H1 (cell line): ENCODE data around the gene PCDHAC2. TPM values are rescaled to one million over a fixed set of nuclear protein-coding genes. Genes with fewer than 3 reads are reported as not detected.

Source experiments
- BACH1 ChIP-seq: IDR thresholded peaks from 2 replicates; pipeline ENCODE4 v1.6.1; 2012; ENCODE audit warnings: low read length, improper control_type of control experiment
- BRCA1 ChIP-seq: IDR thresholded peaks from 2 replicates; pipeline ENCODE4 v1.6.1; 2012; ENCODE audit warnings: low read depth, low read length, improper control_type of control experiment
- CHD1 ChIP-seq: IDR thresholded peaks from 2 replicates; pipeline ENCODE4 v1.6.1; 2012; ENCODE audit warnings: low read depth, low read length, improper control_type of control experiment
- CHD2 ChIP-seq: IDR thresholded peaks from 2 replicates; pipeline ENCODE4 v1.6.1; 2012; ENCODE audit warnings: low read length, improper control_type of control experiment
- EGR1 ChIP-seq: IDR thresholded peaks from 2 replicates; pipeline ENCODE4 v1.6.1; 2011; ENCODE audit warnings: low read depth, low read length, borderline replicate concordance
- FOSL1 ChIP-seq: IDR thresholded peaks from 2 replicates; pipeline ENCODE4 v1.6.1; 2011; ENCODE audit warnings: mild to moderate bottlenecking, low read depth, low read length, moderate library complexity; ENCODE audit not compliant: insufficient read depth
- GABPA ChIP-seq: IDR thresholded peaks from 2 replicates; pipeline ENCODE4 v1.6.1; 2011; ENCODE audit warnings: mild to moderate bottlenecking, low read length, moderate library complexity, borderline replicate concordance; ENCODE audit not compliant: insufficient read depth
- JUN ChIP-seq: IDR thresholded peaks from 2 replicates; pipeline ENCODE4 v1.6.1; 2011; ENCODE audit warnings: low read depth, mild to moderate bottlenecking, improper control_type of control experiment, low read length
- POLR2A ChIP-seq, 2 experiments: IDR thresholded peaks; 1 replicate in 1 of 2; 2 replicates in 1 of 2; pipeline ENCODE4 v1.6.1; 2011; ENCODE audit warnings: low read depth in 2 of 2, low read length in 2 of 2, mild to moderate bottlenecking in 2 of 2; ENCODE audit errors: control extremely low read depth in 1 of 2
- POLR2AphosphoS5 ChIP-seq: IDR thresholded peaks from 2 replicates; pipeline ENCODE4 v1.6.1; 2011; ENCODE audit warnings: low read depth, low read length
- RFX5 ChIP-seq: IDR thresholded peaks from 2 replicates; pipeline ENCODE4 v1.6.1; 2011; ENCODE audit warnings: low read depth, low read length, improper control_type of control experiment, borderline replicate concordance
- RXRA ChIP-seq: IDR thresholded peaks from 2 replicates; pipeline ENCODE4 v1.6.1; 2011; ENCODE audit warnings: low read depth, mild to moderate bottlenecking, low read length, moderate library complexity; ENCODE audit not compliant: insufficient read depth
- SIX5 ChIP-seq: IDR thresholded peaks from 2 replicates; pipeline ENCODE4 v1.6.1; 2011; ENCODE audit warnings: mild to moderate bottlenecking, low read depth, low read length
- SP1 ChIP-seq: IDR thresholded peaks from 2 replicates; pipeline ENCODE4 v1.6.1; 2011; ENCODE audit warnings: low read depth, low read length
- SP4 ChIP-seq: IDR thresholded peaks from 2 replicates; pipeline ENCODE4 v1.6.1; 2012; ENCODE audit warnings: low read length, inconsistent platforms
- SRF ChIP-seq: IDR thresholded peaks from 2 replicates; pipeline ENCODE4 v1.6.1; 2011; ENCODE audit warnings: mild to moderate bottlenecking, low read depth, low read length, moderate library complexity
- SUZ12 ChIP-seq: fragments of 200-600 bp; sonication (generic); IDR thresholded peaks from 2 replicates; pipeline ENCODE4 v1.6.1; 2012; ENCODE audit warnings: mild to moderate bottlenecking, inconsistent platforms, low read length, moderate library complexity, mixed read lengths
- TAF7 ChIP-seq: optimal IDR thresholded peaks from 2 replicates; pipeline ENCODE3; 2011; ENCODE audit warnings: low read depth, mild to moderate bottlenecking, inconsistent platforms, low read length, moderate library complexity, borderline replicate concordance
- TCF12 ChIP-seq: IDR thresholded peaks from 2 replicates; pipeline ENCODE4 v1.6.1; 2011; ENCODE audit warnings: low read depth, mild to moderate bottlenecking, low read length
- polyA plus RNA-seq, 7 experiments: library from polyadenylated mRNA; depleted of rRNA in 3 of 7; stranded (reverse) in 5 of 7; unstranded in 2 of 7; fragments of >200 nt in 5 of 7; fragments of 200-250 nt in 2 of 7; gene quantifications; 1 replicate in 5 of 7; 2 replicates in 1 of 7; 4 replicates in 1 of 7; pipeline versions ENCODE4 v1.2.1 to v1.2.3, GENCODE V29; 2011 to 2013; ENCODE audit warnings: missing spikeins in 2 of 7, mixed read lengths in 2 of 7
- total RNA-seq: library from RNA; stranded (reverse); fragmentation: NEBNext Ultra II Directional; extraction: Animal tissue kit (Norgen Biotek cat#: 25700); gene quantifications from 2 replicates; pipeline ENCODE4 v1.2.1, GENCODE V29; 2021
- TF ChIP-seq, protein P1 (sequence below): IDR thresholded peaks from 2 replicates; pipeline ENCODE4 v1.6.1; 2012; ENCODE audit warnings: inconsistent platforms
- TF ChIP-seq, protein P2 (sequence below): IDR thresholded peaks from 2 replicates; pipeline ENCODE4 v1.6.1; 2011; ENCODE audit warnings: low read depth, mild to moderate bottlenecking, low read length; ENCODE audit not compliant: insufficient read depth
- TF ChIP-seq, protein P3 (sequence below), 3 experiments: IDR thresholded peaks; 1 replicate in 2 of 3; 2 replicates in 1 of 3; pipeline versions ENCODE4 v1.5.1 to v1.6.1; 2011; ENCODE audit warnings: low read length in 3 of 3, mild to moderate bottlenecking in 3 of 3, inconsistent platforms in 2 of 3, low read depth in 1 of 3, moderate library complexity in 1 of 3; ENCODE audit not compliant: insufficient read depth in 1 of 3; ENCODE audit errors: control extremely low read depth in 1 of 3

Gene PCDHAC2
- total and polyA plus RNA-seq, 2 of the 8 experiments (the other 6 are each of a cell fraction or from before 2014, with no cell fraction given): 3.7 to 5.0 TPM

GRCh38 chr5:140926443-140927227 lies 39.6 kb upstream of the PCDHAC2 start (continued):
- TF ChIP-seq RFX5 (no peak), RXRA (no peak), SP4 (peak; percentile 50; the same call in 1 of the 2 replicates), POLR2A (IDR thresholded peaks at IDR 0.05; ENCODE audit: control extremely low read depth in 1 of 2, low read depth in 2 of 2, low read length in 2 of 2) (no peak; a peak in 1 of 3 replicates), JUN (no peak), SUZ12 (peak; percentile 25; the same call in 1 of the 2 replicates), SRF (no peak), POLR2AphosphoS5 (no peak), TAF7 (peak; percentile 32), CHD1 (0 out of 2 replicates have a peak, but pooled peaks have one; percentile 30), TCF12 (no peak), BACH1 (no peak), EGR1 (no peak), GABPA (no peak), SIX5 (no peak), BRCA1 (no peak), SP1 (no peak), FOSL1 (no peak), CHD2 (no peak)
- TF ChIP-seq, protein P1, sequence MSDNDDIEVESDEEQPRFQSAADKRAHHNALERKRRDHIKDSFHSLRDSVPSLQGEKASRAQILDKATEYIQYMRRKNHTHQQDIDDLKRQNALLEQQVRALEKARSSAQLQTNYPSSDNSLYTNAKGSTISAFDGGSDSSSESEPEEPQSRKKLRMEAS: peak; percentile 84
- TF ChIP-seq, protein P2, sequence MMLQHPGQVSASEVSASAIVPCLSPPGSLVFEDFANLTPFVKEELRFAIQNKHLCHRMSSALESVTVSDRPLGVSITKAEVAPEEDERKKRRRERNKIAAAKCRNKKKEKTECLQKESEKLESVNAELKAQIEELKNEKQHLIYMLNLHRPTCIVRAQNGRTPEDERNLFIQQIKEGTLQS: no peak
- TF ChIP-seq, protein P3, sequence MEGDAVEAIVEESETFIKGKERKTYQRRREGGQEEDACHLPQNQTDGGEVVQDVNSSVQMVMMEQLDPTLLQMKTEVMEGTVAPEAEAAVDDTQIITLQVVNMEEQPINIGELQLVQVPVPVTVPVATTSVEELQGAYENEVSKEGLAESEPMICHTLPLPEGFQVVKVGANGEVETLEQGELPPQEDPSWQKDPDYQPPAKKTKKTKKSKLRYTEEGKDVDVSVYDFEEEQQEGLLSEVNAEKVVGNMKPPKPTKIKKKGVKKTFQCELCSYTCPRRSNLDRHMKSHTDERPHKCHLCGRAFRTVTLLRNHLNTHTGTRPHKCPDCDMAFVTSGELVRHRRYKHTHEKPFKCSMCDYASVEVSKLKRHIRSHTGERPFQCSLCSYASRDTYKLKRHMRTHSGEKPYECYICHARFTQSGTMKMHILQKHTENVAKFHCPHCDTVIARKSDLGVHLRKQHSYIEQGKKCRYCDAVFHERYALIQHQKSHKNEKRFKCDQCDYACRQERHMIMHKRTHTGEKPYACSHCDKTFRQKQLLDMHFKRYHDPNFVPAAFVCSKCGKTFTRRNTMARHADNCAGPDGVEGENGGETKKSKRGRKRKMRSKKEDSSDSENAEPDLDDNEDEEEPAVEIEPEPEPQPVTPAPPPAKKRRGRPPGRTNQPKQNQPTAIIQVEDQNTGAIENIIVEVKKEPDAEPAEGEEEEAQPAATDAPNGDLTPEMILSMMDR (IDR thresholded peaks at IDR 0.05; ENCODE audit: control extremely low read depth in 1 of 3, insufficient read depth in 1 of 3, low read depth in 1 of 3, low read length in 3 of 3): peak; percentile 84 to 98 (median 92)
